Measurements from ENCODE around the gene PUS10.

PUS10 gene

GRCh38 chr2:61006486-61007105 lies 11.5 kb downstream of the PUS10 start:
- ATAC-seq: no peak

DNA sequence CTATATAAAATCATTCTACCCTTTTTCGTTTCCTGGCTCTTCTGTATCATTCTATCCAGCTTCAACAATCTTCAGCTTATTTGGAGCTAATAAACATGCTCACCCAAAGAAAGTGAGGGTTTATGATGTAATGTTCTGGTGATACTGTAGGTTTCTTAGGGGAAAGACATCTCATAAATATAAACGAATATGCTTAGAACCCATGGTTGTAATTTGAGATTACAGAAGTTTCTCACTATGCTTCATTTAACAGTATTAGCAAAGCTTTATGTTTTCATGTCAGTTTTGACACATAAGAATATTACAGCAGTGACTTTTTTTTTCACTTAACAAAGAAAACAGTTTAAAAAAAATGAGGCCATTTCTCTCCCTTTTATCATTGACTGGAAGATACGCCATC lies 12.3 kb downstream of the PUS10 start:
- ATAC-seq: no peak
- TF ChIP-seq ZNF565 (CRISPR knock-in tag; conservative IDR thresholded peaks at IDR 0.05; ENCODE audit: low read depth) (no peak), ZFP3 (CRISPR knock-in tag; IDR thresholded peaks at IDR 0.05) (no peak), PPARA (CRISPR knock-in tag; IDR thresholded peaks at IDR 0.05; ENCODE audit: borderline replicate concordance) (no peak), RARB (CRISPR knock-in tag; IDR thresholded peaks at IDR 0.05) (no peak), TSHZ2 (CRISPR knock-in tag; IDR thresholded peaks at IDR 0.05) (no peak), OSR1 (CRISPR knock-in tag; IDR thresholded peaks at IDR 0.05) (no peak), GLIS3 (CRISPR knock-in tag; IDR thresholded peaks at IDR 0.05) (no peak), CREB5 (CRISPR knock-in tag; IDR thresholded peaks at IDR 0.05; ENCODE audit: low read depth) (no peak)
- TF ChIP-seq, protein P1, sequence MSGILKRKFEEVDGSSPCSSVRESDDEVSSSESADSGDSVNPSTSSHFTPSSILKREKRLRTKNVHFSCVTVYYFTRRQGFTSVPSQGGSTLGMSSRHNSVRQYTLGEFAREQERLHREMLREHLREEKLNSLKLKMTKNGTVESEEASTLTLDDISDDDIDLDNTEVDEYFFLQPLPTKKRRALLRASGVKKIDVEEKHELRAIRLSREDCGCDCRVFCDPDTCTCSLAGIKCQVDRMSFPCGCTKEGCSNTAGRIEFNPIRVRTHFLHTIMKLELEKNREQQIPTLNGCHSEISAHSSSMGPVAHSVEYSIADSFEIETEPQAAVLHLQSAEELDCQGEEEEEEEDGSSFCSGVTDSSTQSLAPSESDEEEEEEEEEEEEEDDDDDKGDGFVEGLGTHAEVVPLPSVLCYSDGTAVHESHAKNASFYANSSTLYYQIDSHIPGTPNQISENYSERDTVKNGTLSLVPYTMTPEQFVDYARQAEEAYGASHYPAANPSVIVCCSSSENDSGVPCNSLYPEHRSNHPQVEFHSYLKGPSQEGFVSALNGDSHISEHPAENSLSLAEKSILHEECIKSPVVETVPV (CRISPR knock-in tag; IDR thresholded peaks at IDR 0.05): no peak

More at GRCh38 chr2:61006486-61007105, 11.5 kb downstream of the PUS10 start:
- TF ChIP-seq ARNTL (CRISPR knock-in tag; IDR thresholded peaks at IDR 0.05; ENCODE audit: borderline replicate concordance, low read depth) (no peak), ZC3H10 (CRISPR knock-in tag; IDR thresholded peaks at IDR 0.05) (no peak), ZFP30 (CRISPR knock-in tag; IDR thresholded peaks at IDR 0.05) (no peak), TSHZ2 (CRISPR knock-in tag; IDR thresholded peaks at IDR 0.05) (no peak), SNAI2 (CRISPR knock-in tag; IDR thresholded peaks at IDR 0.05) (no peak), CREB5 (CRISPR knock-in tag; IDR thresholded peaks at IDR 0.05; ENCODE audit: low read depth) (no peak), TOX (CRISPR knock-in tag; IDR thresholded peaks at IDR 0.05; ENCODE audit: borderline replicate concordance) (no peak), OSR1 (CRISPR knock-in tag; IDR thresholded peaks at IDR 0.05) (no peak), GLIS3 (CRISPR knock-in tag; IDR thresholded peaks at IDR 0.05) (no peak), ESRRG (CRISPR knock-in tag; IDR thresholded peaks at IDR 0.05) (no peak), CSDC2 (CRISPR knock-in tag; IDR thresholded peaks at IDR 0.05) (no peak)
- TF ChIP-seq, protein P2, sequence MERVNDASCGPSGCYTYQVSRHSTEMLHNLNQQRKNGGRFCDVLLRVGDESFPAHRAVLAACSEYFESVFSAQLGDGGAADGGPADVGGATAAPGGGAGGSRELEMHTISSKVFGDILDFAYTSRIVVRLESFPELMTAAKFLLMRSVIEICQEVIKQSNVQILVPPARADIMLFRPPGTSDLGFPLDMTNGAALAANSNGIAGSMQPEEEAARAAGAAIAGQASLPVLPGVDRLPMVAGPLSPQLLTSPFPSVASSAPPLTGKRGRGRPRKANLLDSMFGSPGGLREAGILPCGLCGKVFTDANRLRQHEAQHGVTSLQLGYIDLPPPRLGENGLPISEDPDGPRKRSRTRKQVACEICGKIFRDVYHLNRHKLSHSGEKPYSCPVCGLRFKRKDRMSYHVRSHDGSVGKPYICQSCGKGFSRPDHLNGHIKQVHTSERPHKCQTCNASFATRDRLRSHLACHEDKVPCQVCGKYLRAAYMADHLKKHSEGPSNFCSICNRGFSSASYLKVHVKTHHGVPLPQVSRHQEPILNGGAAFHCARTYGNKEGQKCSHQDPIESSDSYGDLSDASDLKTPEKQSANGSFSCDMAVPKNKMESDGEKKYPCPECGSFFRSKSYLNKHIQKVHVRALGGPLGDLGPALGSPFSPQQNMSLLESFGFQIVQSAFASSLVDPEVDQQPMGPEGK (CRISPR knock-in tag; IDR thresholded peaks at IDR 0.05; ENCODE audit: borderline replicate concordance): no peak
